Measurements from ENCODE around the gene SYNE1.

The SYNE1 gene

GRCh38 chr6:152394303-152394702 lies 242.9 kb downstream of the SYNE1 start:
- in situ Hi-C loops (cut with MboI; ENCODE audit: low sequenced_read_pairs, unreplicated experiment) = no loop called here
- no peak for TF ChIP-seq CTCF (IDR thresholded peaks at IDR 0.05; ENCODE audit: borderline replicate concordance, control extremely low read depth, extremely low read depth, insufficient read depth, missing control alignments)

GRCh38 chr6:152391179-152391880 lies 245.8 kb downstream of the SYNE1 start:
- TF ChIP-seq CTCF (IDR thresholded peaks at IDR 0.05; ENCODE audit: borderline replicate concordance, control extremely low read depth, extremely low read depth, insufficient read depth, missing control alignments) = no peak
- DNase-seq (ENCODE audit: low spot score) = no peak
- in situ Hi-C loops (cut with MboI; ENCODE audit: low sequenced_read_pairs, unreplicated experiment) = no loop called here

More at GRCh38 chr6:152394303-152394702, 242.9 kb downstream of the SYNE1 start:
- no peak for DNase-seq (ENCODE audit: low spot score)

GRCh38 chr6:152387091-152387490 lies 250.1 kb downstream of the SYNE1 start:
- no peak for DNase-seq (ENCODE audit: low spot score)
- TF ChIP-seq CTCF (IDR thresholded peaks at IDR 0.05; ENCODE audit: borderline replicate concordance, control extremely low read depth, extremely low read depth, insufficient read depth, missing control alignments) = no peak
- in situ Hi-C loops (cut with MboI; ENCODE audit: low sequenced_read_pairs, unreplicated experiment) = no loop called here

- no peak for DNase-seq (ENCODE audit: low spot score)
- in situ Hi-C loops (cut with MboI; ENCODE audit: low sequenced_read_pairs, unreplicated experiment) = no loop called here
These were observed 251.0 kb downstream of the SYNE1 start for GRCh38 chr6:152386131-152386530.

GRCh38 chr6:152380993-152381898 lies 255.9 kb downstream of the SYNE1 start:
- in situ Hi-C loops (cut with MboI; ENCODE audit: low sequenced_read_pairs, unreplicated experiment) = no loop called here
- no peak for DNase-seq (ENCODE audit: low spot score)
- TF ChIP-seq CTCF (IDR thresholded peaks at IDR 0.05; ENCODE audit: borderline replicate concordance, control extremely low read depth, extremely low read depth, insufficient read depth, missing control alignments) = no peak

More at GRCh38 chr6:152386131-152386530, 251.0 kb downstream of the SYNE1 start:
- no peak for TF ChIP-seq CTCF (IDR thresholded peaks at IDR 0.05; ENCODE audit: borderline replicate concordance, control extremely low read depth, extremely low read depth, insufficient read depth, missing control alignments)

- DNase-seq (ENCODE audit: low spot score) = no peak
- in situ Hi-C loops (cut with MboI; ENCODE audit: low sequenced_read_pairs, unreplicated experiment) = no loop called here
- no peak for TF ChIP-seq CTCF (IDR thresholded peaks at IDR 0.05; ENCODE audit: borderline replicate concordance, control extremely low read depth, extremely low read depth, insufficient read depth, missing control alignments)
These were observed 256.8 kb downstream of the SYNE1 start for GRCh38 chr6:152380351-152380767.

All from GM13976 (cell line).